NCI-H226 (cell line): ENCODE measurements around the gene NIPSNAP2.
"Not testable (repeated sequence)": the region's sequence is repeated elsewhere in the genome, so short reads cannot be mapped to it uniquely, and the experiment has no call there.

Experiments
- DNase-seq: peaks from one replicate; pipeline ENCODE4 v3.0.0-alpha.2; 2015

The NIPSNAP2 gene

DNA sequence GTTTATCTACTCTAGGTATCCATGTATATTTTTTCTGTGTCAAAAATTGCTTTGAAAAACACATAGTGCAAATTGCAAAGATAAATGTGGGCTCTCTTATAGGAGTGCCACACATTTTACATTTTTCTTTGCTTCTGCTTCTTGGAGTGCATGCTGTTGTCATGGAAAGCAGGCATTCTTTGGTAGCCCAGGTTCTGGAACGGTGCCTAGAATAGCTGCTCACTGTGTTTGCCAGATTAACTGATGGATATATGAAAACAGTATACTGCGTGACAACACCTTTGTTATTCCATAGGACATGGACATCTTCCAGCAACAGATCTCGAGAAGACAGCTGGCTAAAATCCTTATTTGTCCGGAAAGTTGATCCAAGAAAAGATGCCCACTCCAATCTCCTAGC lies 13.4 kb downstream of the NIPSNAP2 start:
- peak; percentile 51 for DNase-seq

DNA sequence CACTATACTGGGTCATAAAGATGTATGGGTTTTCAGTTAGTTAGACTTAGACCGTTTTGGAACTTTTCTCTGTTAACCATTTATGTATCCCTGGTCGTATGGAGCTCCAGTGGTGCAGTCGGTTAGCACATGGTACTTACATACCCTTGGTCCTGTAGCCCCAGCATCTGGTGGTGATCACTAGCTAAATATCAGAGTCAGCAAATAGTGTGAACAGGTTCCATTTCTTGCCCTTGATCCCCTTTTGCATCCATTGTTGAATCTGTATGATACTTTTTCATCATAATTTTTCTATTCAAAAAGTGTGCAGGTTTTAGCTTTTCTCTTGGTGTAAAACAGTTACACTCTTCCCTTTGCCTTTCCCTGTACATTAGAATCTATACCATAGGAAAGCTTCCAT lies 15.9 kb downstream of the NIPSNAP2 start:
- DNase-seq, result no peak

DNA sequence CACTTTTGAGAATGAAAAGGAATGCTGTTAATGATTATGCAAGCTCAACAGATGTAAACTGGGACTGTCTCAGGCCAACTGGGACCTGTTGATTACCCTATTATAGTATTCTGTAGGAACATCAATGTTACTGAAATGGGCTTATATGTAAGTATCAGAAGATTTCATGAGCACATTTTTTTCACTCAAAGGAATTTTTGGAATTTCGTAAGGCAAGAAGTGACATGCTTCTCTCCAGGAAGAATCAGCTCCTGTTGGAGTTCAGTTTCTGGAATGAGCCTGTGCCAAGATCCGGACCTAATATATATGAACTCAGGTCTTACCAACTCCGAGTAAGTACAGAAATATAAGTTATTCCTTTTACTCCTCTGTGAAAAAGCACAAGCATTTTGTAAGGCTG lies 19.2 kb downstream of the NIPSNAP2 start:
- DNase-seq, result no peak

DNA sequence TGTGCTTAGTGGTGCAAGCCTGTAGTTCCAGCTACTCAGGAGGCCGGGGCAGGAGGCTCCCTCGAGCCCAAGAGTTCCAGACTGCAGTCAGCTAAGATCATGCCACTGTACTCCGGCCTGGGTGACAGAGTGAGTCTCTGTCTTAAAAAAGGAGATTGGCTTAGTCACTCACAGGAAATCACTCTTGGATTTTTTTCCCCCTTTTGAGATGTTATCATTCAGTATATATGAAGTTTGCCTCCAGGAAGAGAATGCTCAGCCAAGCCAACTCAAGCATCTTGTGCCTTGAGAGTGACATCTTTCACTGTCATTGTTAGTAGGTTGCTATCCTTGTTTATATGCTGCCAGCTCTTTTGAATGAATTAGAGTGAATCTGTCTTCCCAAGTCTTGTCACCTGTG lies 28.0 kb downstream of the NIPSNAP2 start:
- DNase-seq, result no peak

DNA sequence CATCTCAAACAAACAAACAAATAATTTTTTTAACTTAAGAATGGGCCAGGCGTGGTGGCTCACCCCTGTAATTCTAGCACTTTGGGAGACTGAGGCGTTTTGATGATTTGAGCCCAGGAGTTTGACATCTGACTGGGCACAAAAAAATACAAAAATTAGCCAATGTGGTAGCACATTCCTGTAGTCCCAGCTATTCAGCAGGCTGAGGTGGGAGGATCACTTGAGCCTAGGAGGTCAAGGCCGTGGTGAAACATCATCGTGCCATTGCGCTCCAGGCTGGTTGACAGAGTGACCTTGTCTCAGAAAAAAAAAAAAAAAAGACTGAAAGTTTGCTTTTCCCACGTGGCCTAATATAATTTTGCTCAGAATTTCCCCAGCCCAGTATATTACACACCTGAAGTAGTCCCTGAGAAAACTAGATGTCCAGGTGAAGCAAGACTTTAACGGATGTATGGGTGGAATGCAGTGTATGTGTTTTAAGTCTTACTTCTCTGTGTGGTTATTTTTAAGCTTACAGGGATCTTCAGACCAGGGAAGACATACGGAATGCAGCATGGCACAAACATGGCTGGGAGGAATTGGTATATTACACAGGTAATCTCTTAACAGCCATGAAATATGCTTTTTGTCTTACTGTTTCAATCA lies 32.6 kb downstream of the NIPSNAP2 start:
- DNase-seq, result no peak

DNA sequence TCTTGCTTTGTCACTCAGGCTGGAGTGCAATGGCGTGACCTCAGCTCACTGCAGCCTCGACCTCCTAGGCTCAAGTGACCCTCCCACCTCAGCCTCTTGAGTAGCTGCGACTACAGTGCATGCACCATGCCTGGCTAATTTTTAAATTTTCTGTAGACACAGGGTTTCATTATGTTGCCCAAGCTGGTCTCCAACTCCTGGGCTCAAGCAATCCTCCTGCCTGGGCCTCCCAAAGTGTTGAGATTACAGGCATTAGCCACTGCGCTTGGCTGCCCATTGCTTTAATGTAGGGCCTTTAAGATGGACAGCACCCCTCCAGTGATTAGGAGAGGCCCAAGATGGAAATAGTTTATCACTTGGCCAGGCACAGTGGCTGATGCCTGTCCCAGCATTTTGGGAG lies 39.4 kb downstream of the NIPSNAP2 start:
- no peak for DNase-seq

DNA sequence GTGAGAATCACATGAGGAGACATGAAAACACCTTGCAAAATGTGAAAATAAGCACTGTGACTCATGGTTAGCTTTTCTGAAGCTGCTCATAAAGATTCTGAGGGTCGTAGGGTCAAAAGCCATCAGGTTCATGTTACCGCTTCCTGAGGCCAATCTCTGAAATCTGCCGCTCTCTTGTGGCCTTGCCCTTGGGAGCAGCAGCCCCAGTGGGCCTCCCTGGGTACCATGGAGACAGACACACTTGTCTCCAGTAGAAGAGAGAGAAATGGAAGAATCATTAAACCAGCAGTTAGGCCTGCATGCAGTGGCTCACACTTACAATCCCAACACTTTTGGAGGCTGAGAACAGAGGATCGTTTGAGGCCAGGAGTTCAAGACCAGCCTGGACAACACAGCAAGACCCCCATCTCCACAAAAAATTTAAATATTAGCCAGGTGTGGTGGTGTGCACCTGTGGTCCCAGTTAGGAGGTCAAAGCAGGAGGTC lies 42.8 kb downstream of the NIPSNAP2 start:
- no peak for DNase-seq

DNA sequence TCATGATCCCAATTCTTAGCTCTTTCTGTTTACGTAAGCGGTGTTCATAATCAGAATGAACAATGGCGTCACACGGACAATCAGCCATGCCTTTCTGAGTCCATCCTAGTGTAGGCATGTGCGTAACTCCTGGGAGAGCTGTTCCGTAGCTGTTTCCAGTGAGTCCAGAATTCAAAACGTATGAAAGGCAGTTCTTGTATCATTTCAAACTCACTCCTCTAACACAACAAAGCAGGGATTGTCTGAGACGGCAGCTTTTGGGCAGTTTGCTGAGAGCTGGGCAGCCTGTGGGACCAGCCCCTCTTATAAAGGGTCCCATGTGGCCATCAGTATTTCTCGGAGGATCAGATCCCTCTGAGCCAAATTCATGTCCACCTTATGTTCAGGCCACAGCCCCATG lies 43.5 kb downstream of the NIPSNAP2 start:
- DNase-seq, result no peak

DNA sequence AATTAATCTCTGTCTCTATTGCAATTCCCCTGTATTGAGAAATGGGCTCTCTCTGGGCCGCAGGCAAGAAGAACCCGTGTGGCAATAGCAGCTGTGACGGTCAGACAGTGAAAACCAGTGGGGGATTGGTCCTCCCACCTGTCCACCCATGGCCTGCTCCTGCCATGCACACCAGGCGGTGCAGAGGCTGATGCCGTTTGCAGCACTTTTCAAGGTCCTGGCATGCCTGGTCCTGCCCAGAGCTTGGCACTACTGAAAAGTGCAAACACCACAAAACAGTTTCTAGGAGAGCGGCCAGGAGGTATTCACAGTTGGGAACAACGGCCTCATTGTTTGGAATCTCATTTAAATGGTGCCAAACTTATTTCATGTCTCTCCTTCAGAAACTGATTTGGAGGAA lies 45.3 kb downstream of the NIPSNAP2 start:
- DNase-seq, result no peak

DNA sequence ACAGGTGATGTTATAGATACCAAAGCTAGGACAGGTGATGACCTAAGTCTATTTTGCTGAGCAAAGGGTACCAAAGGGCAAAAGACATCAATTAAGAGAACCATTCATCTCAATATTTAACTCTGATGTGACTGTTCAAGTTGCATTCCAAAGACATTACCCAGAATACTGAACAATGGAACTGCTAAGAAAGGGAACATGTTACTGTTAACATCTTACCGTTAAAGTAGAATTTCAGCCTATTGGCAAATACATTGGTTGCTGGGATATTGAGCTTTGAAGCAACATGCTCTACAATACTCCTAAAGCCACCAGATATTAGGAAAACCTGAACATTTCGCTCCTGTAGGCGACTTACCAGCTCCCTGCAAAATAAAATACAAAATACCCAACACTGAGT lies 52.6 kb downstream of the NIPSNAP2 start:
- DNase-seq, result not testable (repeated sequence)

DNA sequence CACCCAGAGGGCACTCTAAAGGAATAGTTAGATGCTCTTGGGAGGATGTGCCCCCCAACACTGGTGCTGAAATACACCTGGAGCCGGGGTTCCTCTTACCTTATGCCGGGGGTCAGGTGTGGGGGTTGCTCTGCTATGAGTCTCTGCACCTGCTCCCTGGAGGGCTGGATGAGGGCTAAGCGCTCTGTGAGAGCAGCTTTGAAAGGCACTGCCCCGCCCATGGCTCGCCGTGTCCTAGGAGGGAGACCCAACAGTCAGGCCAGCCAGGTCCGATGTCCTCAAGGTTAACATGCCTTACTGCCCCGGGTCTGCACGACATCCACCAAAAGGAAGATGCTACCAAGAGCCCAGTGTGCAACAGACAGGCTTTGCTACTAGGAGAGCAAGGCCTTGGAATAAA lies 55.1 kb downstream of the NIPSNAP2 start:
- no peak for DNase-seq

DNA sequence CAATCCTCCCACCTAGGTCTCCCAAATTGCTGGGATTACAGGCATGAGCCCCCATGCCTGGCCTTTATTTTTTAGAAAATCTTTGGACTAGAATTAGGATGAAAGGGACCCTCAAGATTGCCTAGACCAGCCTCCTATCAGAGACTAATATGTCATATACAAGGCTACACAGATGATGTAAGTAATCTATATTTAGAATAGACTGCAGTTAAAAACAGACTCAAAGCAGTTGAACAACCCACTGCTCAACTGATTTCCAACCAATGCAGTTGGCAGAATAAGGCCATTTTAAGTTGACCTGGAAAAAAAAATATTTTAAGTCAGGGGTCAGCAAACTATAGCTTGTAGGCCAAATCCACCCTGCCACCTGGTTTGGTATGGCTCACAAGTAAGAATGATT lies 59.1 kb downstream of the NIPSNAP2 start:
- DNase-seq, result no peak

DNA sequence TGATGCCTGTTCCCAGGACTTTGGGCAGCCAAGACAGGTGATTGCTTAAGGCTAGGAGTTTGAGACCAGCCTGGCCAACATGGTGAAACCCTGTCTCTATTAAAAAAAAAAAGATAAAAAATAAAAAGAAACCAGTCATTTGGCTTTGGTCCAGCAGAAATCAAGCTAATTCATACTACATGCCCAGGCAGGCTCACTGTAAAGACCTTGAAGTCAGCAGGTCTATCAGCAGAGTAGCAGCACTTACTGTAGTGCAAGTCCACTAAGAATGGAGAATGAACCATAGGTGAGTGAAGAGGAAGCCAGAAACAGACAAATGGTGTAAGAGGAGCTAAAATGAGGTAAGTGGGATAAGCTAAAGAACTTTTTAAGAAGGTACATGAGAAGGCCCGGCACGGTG lies 62.2 kb downstream of the NIPSNAP2 start:
- no peak for DNase-seq

DNA sequence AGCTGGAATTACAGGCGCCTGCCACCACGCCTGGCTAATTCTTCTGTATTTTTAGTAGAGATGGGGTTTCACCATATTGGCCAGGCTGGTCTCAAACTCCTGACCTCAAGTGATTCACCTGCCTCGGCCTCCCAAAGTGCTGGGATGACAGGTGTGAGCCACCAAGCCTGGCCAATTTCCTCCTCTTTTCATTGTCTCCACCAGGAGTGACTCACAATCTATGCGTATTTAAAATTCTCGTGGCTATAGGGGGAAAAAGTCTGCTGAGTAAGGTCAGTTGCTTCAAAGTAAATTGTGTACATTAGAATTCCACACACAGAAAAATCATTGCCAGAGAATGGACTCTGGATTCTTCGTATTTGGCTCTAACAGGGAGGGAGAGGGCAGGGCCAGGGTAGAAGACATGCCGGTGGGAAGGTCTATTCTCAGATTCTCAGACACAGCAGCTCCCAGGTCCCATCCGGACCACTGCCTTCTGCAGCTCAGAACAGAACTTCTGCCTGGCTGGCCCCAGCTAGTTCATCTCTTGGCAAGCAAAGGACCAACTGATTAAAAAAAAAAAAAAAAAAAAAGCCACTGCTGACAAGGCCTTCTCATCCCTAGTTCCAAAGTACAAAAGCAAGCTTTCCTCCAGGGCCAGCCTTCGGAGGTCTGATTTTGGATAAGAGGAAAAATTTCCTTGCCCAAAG lies 64.7 kb downstream of the NIPSNAP2 start:
- no peak for DNase-seq

DNA sequence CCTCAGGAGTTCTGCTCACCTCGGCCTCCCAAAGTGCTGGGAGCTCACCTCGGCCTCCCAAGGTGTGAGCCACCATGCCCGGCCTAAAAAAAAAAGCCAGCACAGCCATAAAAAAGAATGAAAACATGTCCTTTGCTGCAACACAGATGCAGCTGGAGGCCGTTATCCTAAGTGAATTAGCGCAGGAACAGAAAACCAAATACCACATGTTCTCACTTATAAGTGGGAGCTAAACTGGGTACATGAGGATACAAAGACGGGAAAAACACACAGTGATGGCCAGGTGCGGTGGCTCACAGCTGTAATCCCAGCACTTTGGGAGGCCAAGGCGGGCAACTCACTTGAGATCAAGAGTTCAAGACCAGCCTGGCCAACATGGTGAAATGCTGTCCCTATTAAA lies 66.0 kb downstream of the NIPSNAP2 start:
- DNase-seq, result no peak

DNA sequence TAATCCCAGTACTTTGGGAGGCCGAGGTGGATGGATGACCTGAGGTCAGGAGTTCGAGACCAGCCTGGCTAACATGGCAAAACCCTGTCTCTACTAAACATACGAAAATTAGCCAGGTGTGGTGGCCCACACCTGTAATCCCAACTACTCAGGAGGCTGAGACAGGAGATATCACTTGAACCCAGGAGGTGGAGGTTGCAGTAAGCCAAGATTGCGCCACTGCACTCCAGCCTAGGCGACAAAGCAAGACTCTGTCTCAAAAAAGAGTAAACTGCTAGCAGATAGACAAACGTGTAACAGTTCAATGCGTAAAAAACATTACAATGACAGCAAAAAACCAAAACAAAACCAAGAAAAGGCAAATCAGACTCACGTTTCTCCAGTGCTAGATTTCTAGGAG lies 67.2 kb downstream of the NIPSNAP2 start:
- DNase-seq, result not testable (repeated sequence)

DNA sequence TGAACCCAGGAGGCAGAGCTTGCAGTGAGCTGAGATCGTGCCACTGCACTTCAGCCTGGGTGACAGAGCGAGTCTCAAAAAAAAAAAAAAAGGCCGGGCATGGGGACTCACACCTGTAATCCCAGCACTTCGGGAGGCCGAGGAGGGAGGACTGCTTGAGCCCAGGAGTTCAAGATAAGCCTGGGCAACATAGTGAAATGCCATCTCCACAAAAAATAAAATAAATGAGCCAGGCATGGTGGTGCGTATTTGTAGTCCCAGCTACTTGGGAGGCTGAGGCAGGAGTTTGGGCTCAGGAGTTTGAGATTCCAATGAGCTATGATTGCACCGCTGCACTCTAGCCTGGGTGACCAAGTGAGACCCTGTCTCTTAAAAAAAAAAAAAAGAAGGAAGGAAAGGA lies 68.2 kb downstream of the NIPSNAP2 start:
- not testable (repeated sequence) for DNase-seq

DNA sequence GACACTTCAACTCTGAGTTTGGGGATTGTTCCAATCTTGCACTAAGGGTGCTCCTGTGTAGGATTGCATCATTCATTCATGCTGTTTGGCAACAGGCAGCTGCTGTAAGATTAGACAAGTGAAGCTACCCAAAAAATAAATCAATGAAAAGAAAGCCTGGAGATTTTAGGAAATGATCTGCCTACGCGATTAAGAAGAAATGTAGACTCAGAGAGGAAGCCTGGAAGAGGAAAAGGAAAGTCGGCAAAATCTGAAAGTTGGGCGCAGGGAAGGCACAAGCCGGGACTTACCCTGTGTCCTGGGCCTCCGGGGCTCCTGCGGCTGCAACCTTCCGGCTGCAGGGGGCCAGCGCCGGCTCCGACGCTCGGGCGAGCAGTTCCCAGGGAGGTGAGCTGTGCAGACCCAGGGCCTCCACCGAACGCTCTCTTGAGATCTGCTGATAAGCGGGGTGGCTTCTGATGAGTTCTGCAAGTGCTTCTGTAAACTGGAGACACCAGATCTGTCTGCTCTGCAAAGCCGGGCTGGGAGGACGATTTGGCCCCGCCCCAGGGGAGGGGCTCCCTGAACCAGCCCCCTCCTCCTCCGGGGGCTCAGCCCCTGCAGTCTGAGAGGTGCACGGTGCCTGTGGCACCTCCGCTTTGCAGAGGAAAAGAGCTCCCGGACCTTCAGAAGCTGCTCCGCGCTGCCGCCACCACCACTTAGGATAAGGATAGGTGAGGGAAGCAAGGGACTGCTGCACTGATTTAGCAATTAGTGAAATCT lies 69.5 kb downstream of the NIPSNAP2 start:
- peak; percentile 18 for DNase-seq

DNA sequence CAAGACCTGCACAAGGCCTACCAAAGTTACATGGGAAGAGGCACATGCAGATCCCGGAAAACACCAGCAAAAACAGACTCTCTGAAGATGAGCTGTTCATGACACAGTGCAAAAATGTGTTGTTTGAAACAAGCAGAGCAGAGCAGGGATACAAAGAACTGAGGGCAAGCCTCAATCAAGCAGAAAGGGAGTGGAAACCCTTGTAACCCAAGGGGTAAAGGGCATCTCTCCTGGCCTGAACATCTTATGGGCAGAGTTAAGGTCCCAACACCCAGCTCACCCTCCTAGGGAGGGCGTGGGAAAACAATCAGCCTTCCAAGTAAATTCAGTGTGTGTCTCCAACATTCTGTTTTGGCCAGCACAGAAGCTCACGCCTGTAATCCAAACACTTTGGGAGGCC lies 76.3 kb downstream of the NIPSNAP2 start:
- DNase-seq, result no peak

DNA sequence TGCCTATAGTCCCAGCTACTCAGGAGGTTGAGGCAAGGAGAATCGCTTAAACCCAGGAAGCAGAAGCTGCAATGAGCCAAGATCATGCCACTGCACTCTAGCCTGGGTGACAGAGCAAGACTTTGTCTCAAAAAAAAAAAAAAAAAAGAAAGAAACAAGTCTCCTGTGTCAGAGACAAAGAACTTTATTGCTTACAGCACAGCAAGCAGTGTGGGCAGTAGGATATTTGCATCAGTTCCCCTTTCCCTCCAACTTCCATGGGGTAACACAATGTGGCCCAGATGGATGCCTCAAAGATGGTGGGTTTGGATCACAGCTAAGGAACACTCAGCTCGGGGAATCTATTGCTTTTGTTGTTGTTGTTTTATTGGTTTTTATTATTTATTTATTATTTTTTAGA lies 81.4 kb downstream of the NIPSNAP2 start:
- DNase-seq, result not testable (repeated sequence)

DNA sequence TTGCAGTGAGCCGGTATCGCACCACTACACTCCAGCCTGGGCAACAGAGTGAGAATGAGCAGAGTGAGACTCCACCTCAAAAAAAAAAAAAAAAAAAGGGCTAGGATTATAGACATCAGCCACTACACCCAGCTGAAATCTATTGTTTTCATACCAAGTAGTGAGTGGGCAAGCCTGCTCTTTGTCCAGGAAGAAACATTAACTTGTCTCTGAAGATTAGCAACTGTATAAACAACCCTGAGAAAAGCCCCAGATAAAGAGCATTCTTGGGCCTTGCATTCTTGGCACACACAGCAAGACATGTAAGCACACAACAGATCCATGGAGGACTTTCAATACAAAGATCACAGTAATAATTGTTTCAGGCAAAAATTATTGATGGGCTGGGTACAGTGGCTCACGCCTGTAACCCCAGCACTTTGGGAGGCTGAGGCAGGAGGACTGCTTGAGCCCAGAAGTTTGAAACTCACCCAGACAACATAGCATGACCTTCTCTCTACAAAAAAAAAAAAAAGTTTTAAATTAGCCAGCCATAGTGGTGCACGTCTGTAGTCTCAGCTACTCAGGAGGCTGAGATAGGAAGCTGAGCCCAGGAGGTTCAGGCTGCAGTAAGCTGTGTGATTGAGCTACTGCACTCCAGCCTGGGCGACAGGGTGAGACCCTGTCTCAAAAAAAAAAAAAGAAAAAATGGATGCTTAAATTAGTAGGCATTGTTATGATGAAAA lies 82.5 kb downstream of the NIPSNAP2 start:
- DNase-seq, result peak; percentile 64

DNA sequence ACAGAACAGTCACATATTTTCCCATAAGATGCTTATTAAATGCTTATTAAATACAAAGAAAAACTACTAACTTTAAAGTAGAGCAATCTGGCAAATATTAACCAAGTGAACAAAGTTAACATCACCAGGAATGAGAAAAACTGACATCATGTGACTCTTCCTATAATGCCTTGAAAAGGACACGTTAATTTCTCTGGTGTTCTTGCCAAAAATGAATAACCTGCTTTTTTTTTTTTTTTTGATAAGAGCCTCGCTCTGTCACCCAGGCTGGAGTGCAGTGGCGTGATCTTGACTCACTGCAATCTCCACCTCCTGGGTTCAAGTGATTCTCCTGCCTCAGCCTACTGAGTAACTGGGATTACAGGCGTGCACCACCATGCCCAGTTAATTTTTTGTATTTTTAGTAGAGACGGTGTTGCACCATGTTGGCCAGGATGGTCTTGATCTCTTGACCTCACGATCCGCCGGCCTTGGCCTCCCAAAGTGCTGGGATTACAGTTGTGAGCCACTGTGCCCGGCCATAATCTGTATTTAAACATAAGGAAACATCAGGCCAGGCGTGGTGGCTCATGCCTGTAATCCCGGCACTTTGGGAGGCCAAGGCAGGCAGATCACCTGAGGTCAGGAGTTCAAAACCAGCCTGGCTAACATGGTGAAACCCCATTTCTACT lies 83.2 kb downstream of the NIPSNAP2 start:
- not testable (repeated sequence) for DNase-seq

DNA sequence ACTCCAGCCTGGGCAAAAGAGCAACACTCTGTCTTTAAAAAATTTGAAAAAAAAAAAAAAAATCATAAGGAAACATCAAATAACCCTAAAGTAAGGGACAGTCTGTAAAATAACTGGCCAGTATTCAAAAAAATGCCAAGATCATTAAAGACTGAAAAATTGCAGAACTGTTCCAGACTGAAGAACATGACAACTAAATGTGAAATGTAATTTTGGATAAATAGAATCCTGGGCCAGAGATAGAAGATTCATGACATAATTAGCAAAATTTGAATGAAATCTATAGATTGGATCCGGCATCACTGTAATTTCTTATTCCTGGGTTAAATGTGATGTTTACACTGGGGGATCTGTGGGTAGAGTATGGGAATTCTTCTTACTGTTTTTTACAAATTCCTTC lies 83.9 kb downstream of the NIPSNAP2 start:
- DNase-seq, result no peak
